Measurements from ENCODE around the gene DNAH14. TPM values are rescaled to one million over a fixed set of nuclear protein-coding genes. Genes with fewer than 3 reads are reported as not detected.
"Not testable (repeated sequence)": the region's sequence is repeated elsewhere in the genome, so short reads cannot be mapped to it uniquely, and the experiment has no call there.

The DNAH14 gene
- total RNA-seq, 6 donors from 2014 or later = 2.1 to 26.5 (median 12.9) TPM

DNA sequence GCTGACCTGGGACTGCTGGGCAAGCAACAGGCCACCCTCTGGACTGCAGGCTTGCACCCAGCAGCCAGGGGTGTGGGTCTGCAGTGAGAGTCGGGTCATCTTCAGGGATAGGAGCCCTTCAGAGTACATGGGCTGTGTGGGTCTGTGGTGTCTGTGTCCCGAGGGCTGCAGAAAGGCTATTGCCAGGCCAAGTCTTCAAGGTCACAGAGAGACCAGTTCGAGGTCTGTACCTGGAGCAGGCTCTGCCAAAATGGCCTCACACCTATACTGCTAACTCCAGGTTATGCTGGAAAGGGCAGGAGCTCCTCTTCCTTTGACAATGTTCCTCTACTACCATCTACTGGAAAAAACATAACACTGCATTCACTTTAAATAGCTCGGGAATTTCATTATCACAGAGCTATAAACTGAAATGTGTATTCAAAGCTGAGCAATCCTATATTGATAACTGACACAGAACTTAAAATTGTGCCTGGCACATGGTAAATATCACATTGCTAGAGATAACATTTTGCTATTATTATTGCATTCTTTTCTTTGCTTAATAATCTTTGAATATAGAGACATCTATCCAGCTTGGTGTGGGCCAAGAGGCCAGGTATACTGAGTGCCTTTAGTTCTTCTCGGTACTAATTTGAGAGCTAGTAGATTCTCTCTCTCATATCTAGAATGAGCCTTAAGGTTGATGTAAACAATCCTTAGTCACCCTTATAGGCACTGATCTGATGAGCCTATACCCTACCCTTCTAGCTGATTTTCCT lies 6.9 kb upstream of the DNAH14 start:
- peak in 1 of 2 donors; percentile 10 for DNase-seq
- Histone ChIP-seq H3K4me1 (no peaks in the 10 kb centered on the region), H3K27ac (no peak overlapping the region), H3K4me3 (no peak overlapping the region), H3K27me3 (no peaks in the 10 kb centered on the region), H3K36me3 (no peaks in the 10 kb centered on the region), H3K9me3 (no peaks in the 10 kb centered on the region)
- TF ChIP-seq POLR2A (IDR thresholded peaks at IDR 0.05) = no peak
- peak in 5 of 6 experiments; percentile 34 to 68 (median 59) for TF ChIP-seq CTCF (IDR thresholded peaks at IDR 0.05)
- 47 to 50% methylated on average over 5 of the region's 5 CpGs for WGBS, 2 donors
- ATAC-seq (ENCODE audit: low FRiP score in 2 of 2) = peak; percentile 61 to 73

DNA sequence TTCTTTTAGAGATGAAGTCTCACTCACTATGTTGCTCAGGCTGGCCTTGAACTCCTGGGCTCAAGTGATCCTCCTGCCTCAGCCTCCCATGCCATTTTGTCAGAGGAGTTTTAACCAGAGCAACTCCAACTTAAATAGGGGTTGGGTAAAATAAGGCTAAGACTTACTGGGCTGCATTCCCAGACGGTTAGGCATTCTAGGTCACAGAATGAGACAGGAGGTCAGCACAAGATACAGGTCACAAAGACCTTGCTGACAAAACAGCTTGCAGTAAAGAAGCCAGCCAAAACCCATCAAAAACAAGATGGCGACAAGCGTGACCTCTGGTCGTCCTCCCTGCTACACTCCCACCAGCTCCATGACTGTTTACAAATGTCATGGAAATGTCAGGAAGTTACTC lies 5.7 kb upstream of the DNAH14 start:
- Histone ChIP-seq H3K4me1 (no peaks in the 10 kb centered on the region), H3K9me3 (no peaks in the 10 kb centered on the region), H3K27me3 (no peaks in the 10 kb centered on the region), H3K36me3 (no peaks in the 10 kb centered on the region), H3K4me3 (no peak overlapping the region), H3K27ac (no peak overlapping the region)
- 77 to 80% methylated on average over 4 of the region's 4 CpGs for WGBS, 2 donors
- ATAC-seq (ENCODE audit: low FRiP score in 2 of 2) (no peak), DNase-seq (no peak)
- TF ChIP-seq EP300 (IDR thresholded peaks at IDR 0.05) = no peak
- TF ChIP-seq CTCF (IDR thresholded peaks at IDR 0.05) = no peak
- TF ChIP-seq POLR2A (IDR thresholded peaks at IDR 0.05) = no peak
- no peak for TF ChIP-seq POLR2AphosphoS5 (IDR thresholded peaks at IDR 0.05)

- H3K4me3 ChIP-seq; DNase-seq; H3K27ac ChIP-seq; H3K27me3 ChIP-seq; H3K9me3 ChIP-seq; ATAC-seq (ENCODE audit: low FRiP score in 2 of 2); H3K36me3 ChIP-seq: not testable (repeated sequence)
- 77 to 95% methylated on average over 3 of the region's 3 CpGs for WGBS, 2 donors
- peaks cover 0 to 11% (median 8%) of the 10 kb centered on the region in 4 donors for H3K4me1 ChIP-seq
These were observed 1.8 kb upstream of the DNAH14 start for GRCh38 chr1:224927631-224928030.

GRCh38 chr1:224928906-224929305 lies 569 bp upstream of the DNAH14 start:
- ATAC-seq (ENCODE audit: low FRiP score in 2 of 2) (no peak), DNase-seq (no peak)
- Histone ChIP-seq H3K9me3 (peaks cover 10 to 18% (median 16%) of the 10 kb centered on the region in 4 donors), H3K27ac (peak overlapping the region; percentile 73 to 82 (median 78)), H3K4me3 (peak overlapping the region in 3 of 4 donors; percentile 51 to 65 (median 59)), H3K36me3 (no peaks in the 10 kb centered on the region), H3K4me1 (peaks cover 0 to 11% (median 8%) of the 10 kb centered on the region in 4 donors), H3K27me3 (no peaks in the 10 kb centered on the region)
- TF ChIP-seq CTCF (IDR thresholded peaks at IDR 0.05) = no peak
- 66 to 73% methylated on average over 4 of the region's 4 CpGs for WGBS, 2 donors

GRCh38 chr1:224931605-224932004 lies 2.1 kb downstream of the DNAH14 start:
- Histone ChIP-seq H3K36me3 (no peaks in the 10 kb centered on the region), H3K9me3 (peaks cover 15 to 33% (median 17%) of the 10 kb centered on the region in 4 donors), H3K27ac (no peak overlapping the region), H3K27me3 (no peaks in the 10 kb centered on the region), H3K4me1 (peaks cover 0 to 11% (median 8%) of the 10 kb centered on the region in 4 donors), H3K4me3 (no peak overlapping the region)
- WGBS, 2 donors = 96 to 98% methylated on average over 1 of the region's 1 CpG
- no peak for ATAC-seq (ENCODE audit: low FRiP score in 2 of 2)
- TF ChIP-seq CTCF (IDR thresholded peaks at IDR 0.05) (no peak), POLR2AphosphoS5 (IDR thresholded peaks at IDR 0.05) (no peak), POLR2A (IDR thresholded peaks at IDR 0.05) (no peak), EP300 (IDR thresholded peaks at IDR 0.05) (no peak)
- DNase-seq = no peak
